Measurements from ENCODE around the gene CTTNBP2.

The CTTNBP2 gene

DNA sequence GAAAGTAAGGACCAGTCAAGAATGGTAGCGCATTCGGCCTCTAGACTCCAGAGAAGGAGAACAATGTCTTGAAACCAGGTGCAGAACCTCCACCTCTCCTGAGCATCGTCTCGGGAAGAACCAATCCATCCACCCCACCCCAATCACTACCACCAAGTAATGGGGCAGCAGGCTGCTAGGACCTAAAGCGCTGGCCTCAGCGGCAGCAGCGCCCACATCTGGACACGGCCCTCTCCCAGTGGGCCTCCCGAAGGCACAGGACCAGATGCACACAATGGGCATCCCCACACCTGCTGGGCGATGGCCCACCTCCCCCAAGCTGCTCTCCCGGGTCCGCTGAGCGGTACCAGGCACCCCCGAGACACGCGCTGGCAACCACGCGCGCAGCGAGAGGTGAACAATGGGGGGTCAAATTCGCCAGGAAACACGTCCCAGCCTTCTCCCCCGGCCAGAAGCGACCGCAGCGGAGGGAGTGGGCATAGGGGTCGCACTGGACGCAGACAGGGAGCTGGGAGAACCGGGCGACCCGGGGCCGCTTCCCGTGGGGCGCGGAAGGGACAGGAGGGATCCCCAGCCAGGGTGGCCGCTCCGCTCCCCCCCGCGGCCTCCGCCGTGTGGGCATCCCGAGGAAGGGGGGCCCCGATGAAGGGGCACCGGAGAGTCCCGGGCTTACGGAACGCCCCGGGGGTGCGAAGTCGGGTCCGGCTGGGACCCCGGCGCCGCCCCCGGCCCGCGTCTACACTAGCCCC is 506 bp downstream of the CTTNBP2 start:
- DNase-seq (ENCODE audit: low read depth, low spot score): no peak
- no peak overlapping the region for H3K27ac ChIP-seq

- no peak for DNase-seq (ENCODE audit: low read depth, low spot score)
- no peak overlapping the region for H3K27ac ChIP-seq
Observed at GRCh38 chr7:117871778-117872538, 1.3 kb downstream of the CTTNBP2 start.

GRCh38 chr7:117871401-117871777 is 1.9 kb downstream of the CTTNBP2 start:
- DNase-seq (ENCODE audit: low read depth, low spot score): no peak
- no peak overlapping the region for H3K27ac ChIP-seq

GRCh38 chr7:117870448-117871130 is 2.7 kb downstream of the CTTNBP2 start:
- H3K27ac ChIP-seq: no peak overlapping the region
- no peak for DNase-seq (ENCODE audit: low read depth, low spot score)

DNA sequence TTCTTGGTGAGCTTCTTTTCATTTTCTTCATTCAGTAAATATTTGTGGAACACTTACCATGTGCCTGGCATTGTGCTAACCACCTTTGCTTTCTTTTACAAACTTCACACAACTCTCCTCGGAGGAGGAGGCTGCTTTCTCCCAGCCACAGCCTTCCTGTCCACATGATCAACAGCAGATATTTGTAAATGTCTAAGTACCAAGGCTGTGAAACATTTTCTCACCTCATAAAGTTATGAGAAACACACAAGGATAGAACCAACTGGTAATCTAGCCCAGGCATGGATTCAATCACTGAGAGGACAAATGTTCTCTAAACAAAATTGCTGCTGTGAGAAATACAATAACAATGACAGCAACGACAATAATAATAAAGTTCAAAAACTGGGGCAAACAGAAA is 3.9 kb downstream of the CTTNBP2 start:
- H3K27ac ChIP-seq: no peak overlapping the region
- DNase-seq (ENCODE audit: low read depth, low spot score): no peak

DNA sequence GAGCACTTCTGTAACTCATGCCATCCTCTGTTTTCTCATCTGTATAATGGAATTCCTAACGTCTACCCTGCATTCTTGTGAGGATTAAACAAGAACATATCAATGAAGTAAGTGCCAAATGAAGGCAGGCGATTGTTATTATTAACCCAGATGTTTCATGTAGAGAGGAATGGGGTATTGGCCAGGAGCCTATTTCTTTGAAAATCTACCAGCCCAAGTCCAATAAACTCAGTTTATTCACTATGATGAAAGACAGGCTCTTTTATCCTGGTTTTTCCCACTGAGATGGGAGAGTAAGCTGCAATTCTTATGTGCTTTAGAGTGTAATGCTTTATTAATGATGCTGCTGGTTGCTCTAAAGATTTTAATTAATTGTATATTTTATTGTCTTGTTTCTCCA is 9.6 kb downstream of the CTTNBP2 start:
- H3K27ac ChIP-seq: no peak overlapping the region
- no peak for DNase-seq (ENCODE audit: low read depth, low spot score)

GRCh38 chr7:117862378-117862777 is 10.9 kb downstream of the CTTNBP2 start:
- H3K27ac ChIP-seq: no peak overlapping the region
- no peak for DNase-seq (ENCODE audit: low read depth, low spot score)

- DNase-seq (ENCODE audit: low read depth, low spot score): no peak
- H3K27ac ChIP-seq: peak overlapping the region; percentile 53
Observed at GRCh38 chr7:117859246-117859812, 13.9 kb downstream of the CTTNBP2 start.

- peak; percentile 73 for DNase-seq (ENCODE audit: low read depth, low spot score)
- peak overlapping the region; percentile 53 for H3K27ac ChIP-seq
Observed at GRCh38 chr7:117858712-117859111, 14.5 kb downstream of the CTTNBP2 start.

DNA sequence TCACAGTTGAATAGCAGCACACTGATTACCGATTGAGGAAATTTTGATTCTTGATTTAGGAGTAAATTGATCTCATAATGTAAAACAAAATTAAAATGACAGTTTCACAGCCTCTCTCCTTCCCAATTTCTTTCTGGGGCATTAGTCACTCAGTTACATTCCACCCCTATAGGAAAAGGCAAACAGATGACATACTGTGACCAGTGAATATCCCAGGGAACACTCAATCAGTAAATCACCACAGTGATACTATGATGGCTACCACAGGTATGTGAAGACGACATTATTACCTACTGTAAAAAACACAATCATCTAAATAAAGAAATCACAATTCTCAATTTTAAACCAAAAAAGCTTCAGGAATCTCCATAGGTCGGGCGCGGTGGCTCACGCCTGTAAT is 15.5 kb downstream of the CTTNBP2 start:
- DNase-seq (ENCODE audit: low read depth, low spot score): no peak
- peak overlapping the region; percentile 53 for H3K27ac ChIP-seq

DNA sequence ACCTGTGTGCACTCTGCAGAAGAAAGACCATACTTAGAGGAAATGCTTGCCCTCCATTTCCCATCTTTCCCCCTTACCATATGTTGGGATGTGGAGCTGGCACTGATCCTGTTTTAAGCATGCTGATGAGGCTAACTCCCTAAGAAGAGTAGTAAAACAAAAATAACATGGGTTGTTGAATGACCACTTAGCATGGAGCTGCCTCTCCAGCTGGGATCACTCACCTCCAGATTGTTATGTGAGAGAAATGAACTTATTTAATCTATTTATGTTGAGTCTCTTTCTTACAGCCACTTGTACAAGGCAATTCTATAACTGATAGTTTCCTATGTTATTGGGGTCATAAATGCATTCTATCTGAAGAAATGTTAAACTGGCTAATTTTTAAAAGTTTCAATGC is 17.0 kb downstream of the CTTNBP2 start:
- no peak for DNase-seq (ENCODE audit: low read depth, low spot score)
- H3K27ac ChIP-seq: no peak overlapping the region

DNA sequence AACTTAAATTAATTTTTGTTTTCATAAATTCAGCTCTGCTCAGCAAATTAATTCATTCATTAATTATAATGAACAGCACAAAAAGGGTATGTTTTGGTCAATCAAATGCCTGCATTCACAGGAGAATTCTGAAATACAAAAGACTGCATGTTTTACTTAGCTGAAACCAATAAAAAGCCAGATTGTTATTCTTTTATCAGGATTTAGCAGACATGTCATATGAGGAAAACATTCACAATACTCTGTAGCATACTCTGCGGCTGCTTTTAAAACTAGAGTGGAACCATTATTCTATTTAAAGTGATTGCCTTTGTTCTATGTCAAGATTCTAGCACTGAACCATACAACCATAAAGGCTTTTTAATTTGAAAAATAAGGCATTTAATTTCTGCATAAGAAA is 19.1 kb downstream of the CTTNBP2 start:
- no peak overlapping the region for H3K27ac ChIP-seq
- no peak for DNase-seq (ENCODE audit: low read depth, low spot score)

GRCh38 chr7:117848941-117849340 is 24.3 kb downstream of the CTTNBP2 start:
- no peak overlapping the region for H3K27ac ChIP-seq
- DNase-seq (ENCODE audit: low read depth, low spot score): no peak

DNA sequence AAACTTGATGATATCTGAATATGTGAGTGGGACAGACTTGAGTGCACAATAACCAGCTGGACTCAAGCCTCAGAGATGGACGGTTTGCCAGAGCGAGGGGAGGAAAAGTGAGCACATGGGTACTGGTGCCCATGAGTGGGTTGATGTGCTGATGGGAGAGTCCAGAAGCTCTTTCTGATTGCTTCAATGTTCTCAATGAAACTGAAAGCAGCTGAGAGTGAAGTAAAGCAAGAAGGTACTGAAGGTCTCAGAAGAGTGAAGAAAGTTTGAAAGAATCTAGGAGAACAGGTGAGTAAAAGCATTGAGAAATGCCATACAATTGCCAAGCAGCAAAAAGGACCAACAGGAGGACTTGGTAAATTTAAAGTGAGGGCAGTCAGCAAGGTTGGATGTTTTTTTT is 28.6 kb downstream of the CTTNBP2 start:
- H3K27ac ChIP-seq: no peak overlapping the region
- no peak for DNase-seq (ENCODE audit: low read depth, low spot score)

DNA sequence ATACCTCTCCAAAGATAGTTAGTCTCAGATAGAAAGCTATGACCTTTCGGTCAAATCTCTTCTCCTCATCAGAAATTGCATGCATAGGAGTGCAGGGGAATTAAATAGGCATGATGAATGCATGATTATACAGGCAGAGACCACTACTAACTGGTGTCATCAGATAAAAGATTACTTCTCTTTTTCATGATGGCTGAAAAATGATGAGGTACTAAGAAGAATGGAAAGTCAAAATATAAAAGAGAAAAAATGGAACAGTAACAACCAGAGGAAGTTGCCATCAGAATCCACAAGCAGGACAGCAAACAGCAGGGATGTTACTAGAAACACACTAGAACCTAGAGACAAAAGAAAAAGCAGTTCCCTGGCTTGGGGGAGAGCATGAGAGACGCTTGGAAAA is 31.6 kb downstream of the CTTNBP2 start:
- DNase-seq (ENCODE audit: low read depth, low spot score): no peak
- H3K27ac ChIP-seq: no peak overlapping the region

GRCh38 chr7:117841011-117841410 is 32.2 kb downstream of the CTTNBP2 start:
- DNase-seq (ENCODE audit: low read depth, low spot score): no peak
- no peak overlapping the region for H3K27ac ChIP-seq

GRCh38 chr7:117839507-117839906 is 33.7 kb downstream of the CTTNBP2 start:
- H3K27ac ChIP-seq: no peak overlapping the region
- no peak for DNase-seq (ENCODE audit: low read depth, low spot score)

DNA sequence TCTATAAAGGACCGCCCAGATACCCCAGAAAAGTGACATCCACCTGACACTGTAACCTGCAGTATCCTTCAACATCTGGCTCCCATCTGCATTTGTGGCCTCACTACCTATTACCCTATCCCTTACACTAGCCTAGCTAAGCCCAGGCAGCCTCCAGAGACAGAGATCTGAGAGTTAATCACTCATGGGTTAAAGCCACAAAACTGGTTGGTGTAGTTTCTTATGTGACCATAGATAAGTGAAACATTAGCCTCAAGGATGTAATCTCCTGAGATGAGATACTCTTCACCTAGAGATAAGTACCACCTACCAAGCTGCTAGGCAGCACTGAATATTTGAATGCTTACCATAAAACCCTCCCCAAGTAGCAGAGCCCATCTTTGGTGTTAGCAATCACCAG is 35.4 kb downstream of the CTTNBP2 start:
- no peak overlapping the region for H3K27ac ChIP-seq
- no peak for DNase-seq (ENCODE audit: low read depth, low spot score)

- no peak for DNase-seq (ENCODE audit: low read depth, low spot score)
- H3K27ac ChIP-seq: no peak overlapping the region
Observed at GRCh38 chr7:117835016-117835664, 38.1 kb downstream of the CTTNBP2 start.

DNA sequence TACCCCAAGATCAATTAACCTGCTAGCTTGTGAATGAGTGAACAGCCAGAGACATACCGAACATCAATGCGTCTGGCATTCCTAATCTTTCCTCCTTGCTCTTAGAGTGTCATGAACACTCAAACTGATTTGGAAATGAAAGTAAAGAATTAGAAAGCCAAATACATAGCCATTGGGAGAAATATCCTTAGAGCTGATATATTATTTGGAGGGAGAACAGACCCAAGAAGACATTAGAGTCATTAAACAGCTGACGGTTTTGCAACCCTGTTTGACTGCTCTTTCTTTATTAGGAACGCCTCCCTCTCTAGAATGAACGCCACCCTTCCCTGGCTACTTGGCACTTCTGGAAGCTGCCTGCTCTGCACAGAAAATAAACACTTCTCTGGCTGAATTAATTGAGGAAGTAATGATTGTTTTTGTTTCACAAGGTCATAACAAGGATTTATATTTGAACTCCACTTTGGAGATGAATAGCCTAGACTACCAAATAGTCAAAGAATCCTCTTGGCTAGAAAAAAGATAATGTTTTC is 42.8 kb downstream of the CTTNBP2 start:
- no peak overlapping the region for H3K27ac ChIP-seq
- DNase-seq (ENCODE audit: low read depth, low spot score): no peak

Measured in epithelial cell of prostate (primary cell).